Measurements from ENCODE around the gene PRM2.

The PRM2 gene

DNA sequence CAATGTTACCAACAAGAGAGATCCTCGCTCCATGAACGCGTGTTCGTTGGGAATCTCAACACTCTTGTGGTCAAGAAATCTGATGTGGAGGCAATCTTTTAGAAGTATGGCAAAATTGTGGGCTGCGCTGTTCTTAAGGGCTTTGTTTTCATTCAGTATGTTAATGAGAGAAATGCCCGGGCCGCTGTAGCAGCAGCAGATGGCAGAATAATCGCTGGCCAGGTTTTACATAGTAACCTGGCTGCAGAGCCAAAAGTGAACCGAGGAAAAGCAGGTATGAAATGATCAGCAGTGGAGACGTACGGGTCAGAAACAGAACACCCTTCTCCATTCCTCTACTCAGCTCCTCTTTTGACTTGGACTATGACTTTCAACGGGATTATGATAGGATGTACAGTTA, 33.6 kb downstream of the PRM2 start:
- no peak for DNase-seq

DNA sequence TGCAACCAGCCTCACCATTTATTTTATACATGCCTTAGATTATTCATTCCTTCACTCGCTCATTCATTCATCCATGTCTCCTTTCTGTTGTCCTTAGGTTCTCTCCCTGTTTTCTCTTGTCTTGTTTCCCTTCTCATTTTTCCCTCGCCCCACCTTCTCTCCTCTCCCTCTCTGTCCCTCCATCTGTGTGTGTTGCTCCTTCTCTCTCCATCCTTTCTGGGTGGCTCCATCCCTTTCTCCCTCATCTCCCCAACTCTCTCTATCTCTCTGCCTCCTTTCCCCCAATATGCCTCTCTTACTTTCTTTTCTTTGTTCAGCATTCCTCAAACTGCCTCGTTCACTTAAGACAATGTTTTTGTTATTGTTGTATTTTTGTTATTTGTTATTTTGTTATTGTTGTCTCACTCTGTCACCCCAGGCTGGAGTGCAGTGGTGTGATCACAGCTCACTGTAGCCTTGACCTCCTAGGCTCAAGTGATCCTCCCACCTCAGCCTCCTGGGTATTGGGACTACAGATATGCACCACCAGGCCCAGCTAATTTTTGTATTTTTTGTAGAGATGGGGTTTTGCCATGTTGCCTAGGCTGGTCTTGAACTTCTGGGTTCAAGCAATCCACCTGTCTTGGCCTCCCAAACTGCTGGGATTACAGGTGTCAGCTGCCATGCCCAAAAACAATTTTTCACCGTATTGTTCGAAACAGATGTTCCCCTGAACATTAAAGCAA, 34.6 kb downstream of the PRM2 start:
- DNase-seq, result no peak

DNA sequence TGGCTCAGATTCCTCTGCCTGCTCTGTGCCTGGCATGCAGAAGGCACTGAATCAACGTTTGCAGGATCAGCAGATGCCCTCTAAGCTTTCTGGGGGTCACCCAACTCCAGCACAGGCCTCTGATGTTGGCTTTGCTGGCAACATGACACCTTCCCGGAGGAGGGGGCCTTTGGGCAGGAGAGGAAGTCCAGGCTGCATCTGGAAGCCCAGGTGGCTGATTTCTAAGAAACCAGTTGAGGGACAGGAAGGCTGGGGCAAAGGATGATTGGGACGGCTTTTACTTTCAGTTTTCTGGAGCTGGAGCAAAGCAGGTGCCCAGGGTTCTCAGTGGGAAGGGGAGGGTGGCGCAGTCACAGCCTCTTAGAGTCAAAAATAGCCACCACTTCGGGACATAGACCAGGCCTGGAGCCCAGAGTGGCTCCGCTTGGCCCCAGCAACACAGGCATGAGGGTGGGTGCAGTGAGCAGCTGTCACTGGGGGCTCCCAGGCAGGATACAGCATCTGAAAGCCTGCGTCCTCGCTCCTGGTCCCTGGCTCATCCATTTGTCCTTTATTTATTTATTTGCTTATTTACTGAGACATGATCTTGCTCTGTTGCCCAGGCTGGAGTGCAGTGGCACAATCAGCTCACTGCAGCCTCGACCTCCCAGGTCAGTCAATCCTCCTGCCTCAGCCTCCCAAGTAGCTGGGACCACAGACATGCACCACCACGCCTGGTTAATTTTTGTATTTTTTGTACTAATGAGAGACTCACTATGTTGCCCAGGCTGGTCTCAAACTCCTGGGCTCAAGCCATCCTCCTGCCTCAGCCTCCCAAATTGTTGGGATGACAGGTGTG, 35.4 kb downstream of the PRM2 start:
- no peak for DNase-seq

DNA sequence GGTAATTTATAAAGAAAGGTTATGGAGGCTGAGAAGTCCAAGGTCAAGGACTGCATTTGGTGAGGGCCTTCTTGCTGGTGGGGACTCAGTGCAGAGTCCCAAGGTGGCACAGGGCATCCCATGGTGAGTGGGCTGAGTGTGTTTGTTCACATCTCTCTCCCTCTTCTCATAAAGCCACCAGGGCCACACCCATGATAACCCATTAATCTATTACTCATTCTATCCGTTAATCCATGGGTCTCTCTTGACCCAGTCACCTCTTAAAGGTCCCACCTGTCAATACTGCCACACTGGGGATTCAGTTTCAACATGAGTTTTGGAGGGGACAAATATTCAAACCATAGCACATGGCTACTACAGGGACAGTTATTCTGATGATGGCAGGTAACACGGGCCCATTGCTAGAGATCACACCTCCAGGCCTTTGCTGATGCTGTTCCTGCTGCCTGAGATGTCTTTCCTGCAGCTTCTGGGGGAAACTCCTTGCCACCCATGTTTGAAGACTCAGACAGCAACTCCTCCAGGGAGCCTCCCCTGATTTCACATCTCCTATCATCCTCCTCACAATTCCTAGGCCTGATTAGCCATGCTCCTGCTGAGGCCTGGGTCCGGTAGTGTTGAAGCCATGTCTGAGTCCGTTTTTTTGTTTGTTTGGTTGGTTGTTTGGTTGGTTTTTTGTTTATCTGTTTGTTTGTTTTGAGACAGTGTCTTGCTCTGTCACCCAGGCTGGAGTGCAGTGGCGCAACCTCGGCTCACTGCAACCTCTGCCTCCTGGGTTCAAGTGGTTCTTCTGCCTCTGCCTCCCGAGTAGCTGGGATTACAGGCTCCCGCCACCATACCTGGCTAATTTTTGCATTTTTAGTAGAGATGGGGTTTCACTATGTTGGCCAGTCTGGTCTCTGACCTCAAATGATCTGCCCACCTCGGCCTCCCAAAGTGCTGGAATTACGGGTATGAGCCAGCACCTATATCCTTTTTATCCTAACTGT, 36.3 kb downstream of the PRM2 start:
- no peak for DNase-seq

DNA sequence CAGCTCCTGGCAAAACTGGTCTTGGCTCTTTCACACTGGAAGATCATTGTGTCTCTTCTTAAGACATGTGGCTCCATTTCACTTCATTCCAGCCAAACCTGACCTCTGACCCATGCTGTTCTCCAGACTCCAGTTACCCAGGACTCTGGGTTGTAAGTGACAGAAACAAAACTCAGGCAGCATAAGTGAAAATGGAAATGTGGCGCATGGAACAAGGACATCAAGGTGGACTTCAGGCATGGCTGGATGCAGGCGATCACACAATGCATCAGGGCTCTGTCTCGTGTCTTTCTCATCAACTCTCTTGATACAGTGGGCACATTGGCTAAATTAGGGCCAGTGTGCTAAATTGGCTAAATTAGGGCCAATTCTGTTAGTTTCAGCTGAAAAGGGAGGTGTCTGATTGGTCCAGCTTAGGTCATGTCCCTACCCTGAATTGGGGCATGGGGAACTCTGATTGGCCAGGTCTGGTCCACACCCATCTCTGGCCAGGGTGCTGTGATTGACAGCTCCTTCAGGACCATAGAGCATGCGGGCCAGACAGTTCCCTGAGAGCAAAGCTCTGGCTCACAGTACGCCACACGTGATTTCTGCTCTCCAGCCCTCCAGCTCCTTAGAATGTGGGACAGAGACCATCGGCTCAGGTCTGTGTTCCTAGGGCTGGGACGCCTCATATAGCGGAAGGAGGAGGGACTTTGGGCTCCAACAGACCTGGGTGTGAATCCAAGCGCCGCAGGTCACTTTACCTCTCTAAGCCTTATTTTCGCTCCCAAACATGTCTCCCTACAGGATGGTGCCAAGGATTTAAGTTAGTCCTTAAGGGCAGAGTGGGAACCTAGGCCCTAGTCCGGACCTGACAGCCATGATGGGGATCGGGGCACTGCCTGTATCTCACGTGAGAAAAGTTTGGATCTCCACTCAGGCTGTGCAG, 37.7 kb downstream of the PRM2 start:
- DNase-seq, result no peak

DNA sequence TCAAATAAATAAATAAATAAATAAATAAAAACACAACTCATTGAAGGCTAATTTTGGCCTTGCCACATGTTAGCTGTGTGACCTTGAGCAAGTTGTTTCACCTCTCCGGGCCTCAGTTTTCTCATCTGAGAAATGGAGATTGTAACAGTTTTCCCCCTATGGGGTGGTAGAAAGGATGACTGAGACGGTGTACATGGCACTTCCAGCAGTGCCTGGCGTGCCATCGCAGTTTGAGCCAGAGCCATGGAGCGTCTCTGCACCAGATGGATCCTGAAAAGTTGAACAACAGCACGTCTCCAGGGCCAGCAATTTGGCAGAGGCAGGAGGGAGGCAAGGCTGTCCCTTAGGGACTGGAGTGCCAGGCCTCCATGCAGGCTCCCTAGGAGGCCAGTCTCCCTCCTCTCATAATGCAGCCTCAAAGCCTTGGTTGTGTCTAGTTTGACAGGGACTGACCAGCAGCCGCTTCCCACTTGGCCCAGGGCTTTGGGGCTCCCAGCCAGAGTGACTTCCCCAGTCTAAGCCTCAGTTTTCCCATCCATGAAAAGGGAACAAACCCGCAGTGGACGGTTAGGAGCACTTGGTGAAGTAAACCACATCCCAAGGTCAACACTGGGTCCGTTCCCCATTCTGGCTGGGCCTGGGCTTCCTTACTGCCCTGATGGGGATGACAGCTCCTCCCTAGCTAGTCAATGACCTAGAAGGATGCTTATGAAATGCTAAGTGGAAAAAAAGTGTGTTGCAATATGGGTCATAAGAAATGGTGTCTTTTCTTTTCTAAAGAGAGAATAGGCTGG, 39.6 kb downstream of the PRM2 start:
- DNase-seq, result no peak

DNA sequence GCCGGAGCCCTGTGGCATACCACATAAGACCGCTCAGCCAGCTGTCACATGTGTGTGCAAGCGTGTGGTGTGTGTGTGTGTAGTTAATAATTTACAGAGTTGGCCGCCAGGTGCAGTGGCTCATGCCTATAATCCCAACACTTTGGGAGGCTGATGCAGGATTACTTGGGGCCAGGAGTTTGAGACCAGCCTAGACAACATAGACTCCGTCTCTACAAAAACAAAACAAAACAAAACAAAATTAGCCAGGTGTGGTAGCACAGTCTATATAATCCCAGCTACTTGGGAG, 40.6 kb downstream of the PRM2 start:
- no peak for DNase-seq

DNA sequence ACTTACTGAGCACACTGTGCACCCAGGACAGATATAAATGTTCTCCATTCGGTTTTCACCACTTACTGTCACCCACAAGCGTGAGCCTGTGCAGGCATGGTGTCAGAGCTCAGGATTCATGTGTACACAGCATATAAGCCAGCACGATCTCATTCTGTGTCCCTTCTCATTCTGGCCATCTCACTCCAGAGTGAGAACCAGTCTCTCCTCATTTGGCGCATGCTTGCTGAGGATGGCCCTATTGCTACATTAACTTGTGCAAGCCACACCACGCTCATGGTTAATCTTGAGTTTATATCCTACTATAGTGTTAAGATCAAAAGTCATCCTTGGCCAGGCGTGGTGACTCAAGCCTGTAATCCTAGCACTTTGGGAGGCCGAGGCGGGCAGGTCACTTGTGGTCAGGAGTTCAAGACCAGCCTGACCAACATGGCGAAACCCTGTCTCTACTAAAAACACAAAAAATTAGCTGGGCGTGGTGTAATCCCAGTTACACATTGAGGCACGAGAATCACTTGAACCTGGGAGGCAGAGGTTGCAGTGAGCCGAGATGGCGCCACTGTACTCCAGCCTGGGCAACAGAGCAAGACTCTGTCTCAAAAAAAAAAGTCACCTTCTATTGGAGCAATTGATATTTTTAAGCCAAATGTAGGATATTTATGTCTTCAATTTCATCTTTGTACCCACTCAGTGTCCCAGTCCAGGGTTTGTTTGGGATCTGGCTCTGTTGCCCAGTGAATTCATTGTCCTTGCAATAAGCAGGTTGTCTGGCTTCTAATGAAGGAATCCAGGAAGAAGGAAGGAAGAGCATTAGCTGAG, 41.2 kb downstream of the PRM2 start:
- no peak for DNase-seq

DNA sequence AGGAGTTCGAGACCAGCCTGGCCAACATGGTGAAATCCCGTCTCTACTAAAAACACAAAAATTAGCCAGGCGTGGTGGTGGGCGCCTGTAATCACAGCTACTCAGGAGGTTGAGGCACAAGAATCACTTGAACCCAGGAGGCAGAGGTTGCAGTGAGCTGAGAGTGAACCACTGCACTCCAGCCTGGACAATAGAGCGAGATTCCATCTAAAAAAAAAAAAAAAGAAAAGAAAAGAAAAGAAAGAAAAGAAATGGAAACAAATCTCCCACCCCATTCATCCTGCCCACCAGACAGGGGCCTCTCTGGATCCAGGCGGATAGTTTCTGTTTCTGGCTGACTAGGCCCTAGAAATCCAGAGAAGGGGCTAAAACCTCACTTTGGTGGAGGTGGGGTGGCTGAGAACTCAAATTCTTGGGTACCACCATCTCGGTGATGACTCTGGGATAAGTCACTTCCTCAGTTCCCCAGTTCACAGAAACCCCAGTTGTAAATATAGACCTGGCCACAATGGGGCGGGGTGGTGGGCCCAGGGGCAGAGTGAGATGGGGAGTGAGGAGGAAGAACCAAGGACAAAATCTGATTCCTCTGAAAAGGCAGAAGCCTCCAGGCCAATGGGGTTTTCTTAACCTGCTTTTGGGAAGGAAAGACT, 42.4 kb downstream of the PRM2 start:
- DNase-seq, result no peak

DNA sequence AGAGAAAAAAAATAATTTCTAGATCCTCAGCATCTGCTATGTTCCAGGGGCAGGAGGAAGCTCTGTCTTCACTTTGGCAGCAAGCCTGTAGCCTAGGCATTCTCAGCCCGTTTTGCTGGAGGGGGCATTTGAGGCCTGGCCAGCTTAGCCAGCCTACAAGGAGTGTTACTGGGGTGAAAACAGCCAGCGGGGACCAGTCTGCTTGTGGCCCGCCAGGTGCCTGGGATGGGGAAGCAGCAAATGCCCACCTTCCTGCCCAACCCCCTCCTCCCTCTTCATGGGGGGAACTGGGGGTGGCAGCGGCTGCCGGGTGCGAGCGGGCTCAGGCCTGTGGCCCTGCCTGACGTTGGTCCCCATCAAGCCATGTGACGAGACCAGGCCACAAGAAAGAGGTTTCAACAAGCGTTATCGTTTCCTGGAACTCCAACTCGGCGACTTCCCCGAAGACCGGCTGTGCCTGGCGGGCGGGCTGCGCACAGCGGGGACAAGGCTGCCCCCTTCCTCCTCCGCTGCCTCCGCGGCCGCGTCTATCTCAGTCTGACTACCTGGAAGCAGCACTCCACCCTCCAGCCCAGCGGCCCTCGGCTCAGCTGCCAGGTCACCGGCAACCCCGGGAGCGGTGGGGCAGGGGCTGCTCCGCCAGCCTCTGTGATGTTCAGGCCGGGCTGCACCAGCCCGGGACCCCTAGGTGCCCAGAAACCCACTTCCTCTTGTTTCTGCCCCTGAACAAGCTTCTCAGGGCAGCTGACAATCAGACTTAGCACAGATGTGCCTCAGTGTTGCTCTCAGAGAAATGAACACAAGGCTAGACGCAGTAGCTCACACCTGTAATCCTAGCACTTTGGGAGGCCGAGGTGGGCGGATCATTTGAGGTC, 43.2 kb downstream of the PRM2 start:
- no peak for DNase-seq

DNA sequence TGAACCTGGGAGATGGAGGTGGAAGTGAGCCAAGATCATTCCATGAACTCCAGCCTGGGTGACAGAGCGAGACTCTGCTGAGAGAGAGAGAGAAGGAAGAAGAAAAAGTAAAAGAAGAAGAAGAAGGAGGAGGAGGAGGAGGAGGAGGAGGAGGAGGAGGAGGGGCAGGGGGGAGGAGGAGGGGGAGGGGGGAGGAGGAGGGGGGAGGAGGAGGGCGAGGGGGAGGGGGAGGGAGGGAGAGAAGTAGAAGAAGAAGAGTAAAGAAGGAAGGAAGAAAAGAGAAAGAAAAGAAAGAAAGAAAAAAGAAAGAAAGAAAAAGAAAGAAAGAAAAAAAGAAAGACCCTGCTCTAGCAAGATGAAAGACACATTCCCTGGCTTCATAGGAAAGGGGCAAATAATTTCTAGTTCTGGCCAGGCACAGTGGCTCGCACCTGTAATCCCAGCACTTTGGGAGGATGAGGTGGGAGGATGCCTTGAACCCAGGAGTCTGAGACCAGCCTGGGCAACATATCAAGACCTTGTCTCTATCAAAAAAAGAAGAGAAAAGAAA, 43.9 kb downstream of the PRM2 start:
- DNase-seq, result no peak

DNA sequence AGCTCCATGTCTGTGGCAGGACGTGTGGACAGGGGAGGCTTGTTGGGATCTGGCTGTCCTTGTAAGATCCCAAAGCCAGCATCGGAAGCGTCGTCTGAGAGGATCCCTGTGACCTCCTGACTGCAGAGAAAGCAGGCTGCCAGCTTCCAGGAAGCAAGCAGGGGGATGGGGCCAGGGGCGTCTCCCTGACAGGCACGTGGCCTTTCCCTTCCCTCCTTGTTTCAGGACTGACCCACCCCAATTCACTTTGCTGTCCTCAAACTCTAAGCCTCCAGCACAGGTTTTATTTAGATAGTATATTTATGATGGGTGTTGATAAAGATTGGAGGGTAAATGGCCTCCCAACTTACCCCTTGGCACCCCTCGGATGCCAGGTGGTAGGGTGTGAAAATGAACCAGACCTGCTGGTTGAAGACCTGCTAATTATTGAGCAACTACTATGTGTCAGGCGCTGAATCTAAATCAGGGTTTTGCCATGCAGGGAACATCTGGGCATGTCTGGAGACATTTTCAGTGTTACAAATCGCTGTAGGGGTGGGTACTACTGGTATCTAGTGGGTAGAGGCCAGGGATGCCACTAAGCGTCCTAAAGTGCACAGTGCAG, 44.8 kb downstream of the PRM2 start:
- no peak for DNase-seq

DNA sequence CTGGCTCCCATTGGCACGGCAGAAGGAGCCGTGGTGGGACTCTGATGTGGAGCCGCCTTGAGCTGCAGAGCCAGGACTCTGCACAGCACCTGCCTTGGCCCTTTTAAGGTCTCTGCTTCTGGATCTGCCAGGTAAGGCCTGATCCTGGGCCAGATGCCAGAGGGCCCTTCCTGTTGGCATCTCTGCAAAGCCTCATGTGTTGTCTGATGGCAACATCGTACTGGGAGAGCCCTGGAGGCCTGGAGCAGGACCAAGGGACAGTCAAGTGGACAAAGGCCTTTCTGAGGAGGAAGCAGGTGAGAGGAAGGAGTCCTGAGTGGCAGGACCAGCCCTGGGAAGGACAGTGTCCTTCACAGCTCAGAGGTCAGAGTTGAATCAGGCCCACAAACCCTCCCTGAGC, 46.4 kb downstream of the PRM2 start:
- DNase-seq, result no peak

DNA sequence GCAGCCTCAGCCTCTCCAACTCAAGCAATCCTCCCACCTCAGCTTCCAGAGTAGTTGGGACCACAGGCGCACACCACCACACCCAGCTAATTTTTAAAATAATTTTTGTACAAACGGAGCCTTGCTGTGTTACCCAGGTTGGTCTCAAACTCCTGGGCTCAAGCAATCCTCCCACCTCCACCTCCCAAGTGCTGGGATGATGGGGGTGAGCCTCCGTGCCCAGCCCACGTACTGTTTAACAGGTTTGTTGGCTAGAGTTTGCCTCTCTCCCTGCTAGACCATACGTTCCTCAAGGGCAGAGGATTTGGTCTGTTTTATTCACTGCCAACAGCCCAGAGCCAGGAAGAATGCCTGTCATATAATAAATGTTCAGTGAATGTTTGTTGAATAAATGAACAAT, 46.8 kb downstream of the PRM2 start:
- DNase-seq, result no peak

DNA sequence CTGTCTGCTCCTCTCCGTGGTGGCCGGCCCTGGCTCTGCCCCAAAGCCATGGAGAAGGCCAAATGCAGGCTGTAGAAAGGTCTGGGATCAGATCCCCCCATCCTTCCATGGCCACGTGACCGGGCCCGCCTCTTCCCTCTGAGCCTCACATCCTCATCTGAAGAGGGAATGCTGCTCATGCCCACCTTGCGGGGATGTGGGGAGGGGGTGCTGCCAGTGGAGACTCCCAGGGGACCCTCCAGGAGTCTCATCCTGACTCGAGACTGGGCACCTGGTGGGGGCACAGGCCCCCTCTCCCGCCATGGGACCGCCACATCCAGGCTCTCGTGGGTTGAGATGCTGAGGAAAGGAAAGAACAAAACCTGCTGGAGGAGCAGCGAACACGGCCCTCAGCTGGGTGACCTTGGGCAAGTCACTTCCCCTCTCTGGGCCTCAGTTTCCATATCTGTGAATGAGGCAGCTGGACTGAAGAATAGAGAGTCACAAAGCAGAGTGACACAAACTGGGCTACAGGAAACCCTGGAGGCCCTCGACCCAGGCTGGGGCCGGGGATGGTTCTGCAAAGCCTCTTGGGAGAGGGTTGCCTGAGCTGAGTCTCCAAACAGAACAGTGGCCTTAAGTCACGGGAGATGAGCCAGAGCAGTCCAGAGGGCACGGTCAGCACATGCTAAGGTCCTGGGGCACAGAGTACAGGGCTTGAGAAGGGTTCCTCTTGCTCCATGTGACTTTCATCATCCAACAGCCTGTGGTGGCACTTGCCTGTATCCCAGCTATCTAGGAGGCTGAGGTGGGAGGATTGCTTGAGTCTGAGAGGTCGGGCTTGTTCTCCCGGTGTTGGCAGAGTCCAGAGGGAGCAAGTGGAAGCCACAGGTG, 50.4 kb downstream of the PRM2 start:
- no peak for DNase-seq

All from SHP77 treated with DMSO at 0.1 percent for 48 hours (cell line).